NB4 (cell line): ENCODE measurements around the gene VPS9D1.

ENCODE experiments used
- DNase-seq: peaks from one replicate; pipeline ENCODE4 v3.0.0; 2010; ENCODE audit warnings: low read depth
- H3K4me3 ChIP-seq: one replicate; pipeline ENCODE4 v1.5.1; 2011; ENCODE audit warnings: mild to moderate bottlenecking, low read depth, low read length, moderate library complexity
- CTCF ChIP-seq: IDR thresholded peaks from one replicate; pipeline ENCODE4 v1.5.1; 2012; ENCODE audit warnings: low read depth, low read length
- MAX ChIP-seq: IDR thresholded peaks from 2 replicates; pipeline ENCODE4 v1.6.1; 2011; ENCODE audit warnings: low read depth, low read length
- MYC ChIP-seq: IDR thresholded peaks from 2 replicates; pipeline ENCODE4 v1.6.1; 2011; ENCODE audit warnings: low read depth, low read length
- POLR2A ChIP-seq: IDR thresholded peaks from 2 replicates; pipeline ENCODE4 v1.6.1; 2011; ENCODE audit warnings: mild to moderate bottlenecking; ENCODE audit not compliant: insufficient read length; ENCODE audit errors: extremely low read depth

Gene VPS9D1

GRCh38 chr16:89721546-89722391 is 1.1 kb upstream of the VPS9D1 start:
- peak; percentile 90 for DNase-seq
- peak overlapping the region; percentile 86 for H3K4me3 ChIP-seq
- TF ChIP-seq CTCF = no peak
- TF ChIP-seq MAX = peak; percentile 82
- TF ChIP-seq MYC = peak; percentile 76; the same call in 1 of the 2 replicates
- TF ChIP-seq POLR2A = peak; percentile 12

GRCh38 chr16:89720551-89720812 is 216 bp downstream of the VPS9D1 start:
- TF ChIP-seq MAX = no peak
- TF ChIP-seq MYC = no peak
- no peak for TF ChIP-seq CTCF
- TF ChIP-seq POLR2A = no peak
- peak overlapping the region; percentile 68 for H3K4me3 ChIP-seq
- DNase-seq = no peak

GRCh38 chr16:89717688-89718505 is 2.8 kb downstream of the VPS9D1 start:
- TF ChIP-seq MAX (no peak), POLR2A (no peak), CTCF (no peak), MYC (no peak)
- H3K4me3 ChIP-seq = no peak overlapping the region
- no peak for DNase-seq

- no peak for DNase-seq
- H3K4me3 ChIP-seq = no peak overlapping the region
- TF ChIP-seq CTCF = no peak
Observed at GRCh38 chr16:89716916-89717687, 3.6 kb downstream of the VPS9D1 start.

- no peak for DNase-seq
- TF ChIP-seq CTCF (no peak), POLR2A (no peak), MYC (no peak), MAX (no peak)
- no peak overlapping the region for H3K4me3 ChIP-seq
Observed at GRCh38 chr16:89716493-89716892, 4.2 kb downstream of the VPS9D1 start.
